ENCODE results near the gene UGT1A1. TPM values are rescaled to one million over a fixed set of nuclear protein-coding genes. Genes with fewer than 3 reads are reported as not detected.

Gene UGT1A1
- total RNA-seq, 4 donors from 2014 or later: 2.3 to 7.1 (median 3.4) TPM

- Histone ChIP-seq H3K4me3 (no peak overlapping the region), H3K27ac (no peak overlapping the region), H3K4me1 (no peaks in the 10 kb centered on the region), H3K27me3 (peaks cover 0 to 53% (median 0%) of the 10 kb centered on the region in 4 donors), H3K36me3 (no peaks in the 10 kb centered on the region), H3K9me3 (no peaks in the 10 kb centered on the region)
- intact Hi-C loops (cut with DNase I): no loop called here
- no peak for DNase-seq
- WGBS, 2 donors: 63 to 86% methylated on average over 5 to 6 of the region's 12 CpGs
- no peak for TF ChIP-seq POLR2A (IDR thresholded peaks at IDR 0.05)
- no peak for TF ChIP-seq CTCF (IDR thresholded peaks at IDR 0.05)
These were observed 47.3 kb downstream of the UGT1A1 start for GRCh38 chr2:233807215-233807865.

GRCh38 chr2:233807966-233808935 lies 48.2 kb downstream of the UGT1A1 start:
- DNase-seq: no peak
- Histone ChIP-seq H3K4me3 (no peak overlapping the region), H3K36me3 (no peaks in the 10 kb centered on the region), H3K27me3 (peaks cover 0 to 51% (median 0%) of the 10 kb centered on the region in 4 donors), H3K9me3 (no peaks in the 10 kb centered on the region), H3K4me1 (no peaks in the 10 kb centered on the region), H3K27ac (no peak overlapping the region)
- intact Hi-C loops (cut with DNase I): no loop called here
- TF ChIP-seq POLR2A (IDR thresholded peaks at IDR 0.05) (no peak), CTCF (IDR thresholded peaks at IDR 0.05) (no peak)
- 53% methylated on average over 3 of the region's 10 CpGs; no CpG with 5 or more reads in 1 of the 2 donors for WGBS, 2 donors

- Histone ChIP-seq H3K27me3 (peaks cover 0 to 35% (median 0%) of the 10 kb centered on the region in 4 donors), H3K27ac (no peak overlapping the region), H3K36me3 (no peaks in the 10 kb centered on the region), H3K4me3 (no peak overlapping the region), H3K4me1 (no peaks in the 10 kb centered on the region), H3K9me3 (no peaks in the 10 kb centered on the region)
- intact Hi-C loops (cut with DNase I): no loop called here
- WGBS, 2 donors: 75 to 81% methylated on average over 2 to 6 of the region's 6 CpGs
- DNase-seq: no peak
- TF ChIP-seq POLR2A (IDR thresholded peaks at IDR 0.05) (no peak), CTCF (IDR thresholded peaks at IDR 0.05) (no peak)
These were observed 50.3 kb downstream of the UGT1A1 start for GRCh38 chr2:233810385-233810784.

GRCh38 chr2:233811087-233811486 lies 51.0 kb downstream of the UGT1A1 start:
- H3K4me3 ChIP-seq: no peak overlapping the region
- no peaks in the 10 kb centered on the region for H3K4me1 ChIP-seq
- H3K27me3 ChIP-seq: peaks cover 0 to 35% (median 0%) of the 10 kb centered on the region in 4 donors
- no peak for DNase-seq
- no peaks in the 10 kb centered on the region for H3K9me3 ChIP-seq
- WGBS, 2 donors: 69 to 71% methylated on average over 4 of the region's 4 CpGs
- no peak overlapping the region for H3K27ac ChIP-seq
- no peaks in the 10 kb centered on the region for H3K36me3 ChIP-seq
- intact Hi-C loops (cut with DNase I): no loop called here
- no peak for TF ChIP-seq CTCF (IDR thresholded peaks at IDR 0.05)
- TF ChIP-seq POLR2A (IDR thresholded peaks at IDR 0.05): no peak

GRCh38 chr2:233811732-233812131 lies 51.7 kb downstream of the UGT1A1 start:
- TF ChIP-seq CTCF (IDR thresholded peaks at IDR 0.05) (no peak), POLR2A (IDR thresholded peaks at IDR 0.05) (no peak)
- H3K36me3 ChIP-seq: no peaks in the 10 kb centered on the region
- peaks cover 0 to 35% (median 0%) of the 10 kb centered on the region in 4 donors for H3K27me3 ChIP-seq
- intact Hi-C loops (cut with DNase I): no loop called here
- H3K27ac ChIP-seq: no peak overlapping the region
- H3K4me1 ChIP-seq: no peaks in the 10 kb centered on the region
- no peaks in the 10 kb centered on the region for H3K9me3 ChIP-seq
- H3K4me3 ChIP-seq: no peak overlapping the region
- WGBS, 2 donors: 83 to 86% methylated on average over 3 to 8 of the region's 8 CpGs
- no peak for DNase-seq

Measured in esophagus squamous epithelium (tissue), 5 donors.